ENCODE results near the gene BSND.
A peak's percentile ranks its signal among the peaks of the same experiment; 100 is the strongest.

The BSND gene

DNA sequence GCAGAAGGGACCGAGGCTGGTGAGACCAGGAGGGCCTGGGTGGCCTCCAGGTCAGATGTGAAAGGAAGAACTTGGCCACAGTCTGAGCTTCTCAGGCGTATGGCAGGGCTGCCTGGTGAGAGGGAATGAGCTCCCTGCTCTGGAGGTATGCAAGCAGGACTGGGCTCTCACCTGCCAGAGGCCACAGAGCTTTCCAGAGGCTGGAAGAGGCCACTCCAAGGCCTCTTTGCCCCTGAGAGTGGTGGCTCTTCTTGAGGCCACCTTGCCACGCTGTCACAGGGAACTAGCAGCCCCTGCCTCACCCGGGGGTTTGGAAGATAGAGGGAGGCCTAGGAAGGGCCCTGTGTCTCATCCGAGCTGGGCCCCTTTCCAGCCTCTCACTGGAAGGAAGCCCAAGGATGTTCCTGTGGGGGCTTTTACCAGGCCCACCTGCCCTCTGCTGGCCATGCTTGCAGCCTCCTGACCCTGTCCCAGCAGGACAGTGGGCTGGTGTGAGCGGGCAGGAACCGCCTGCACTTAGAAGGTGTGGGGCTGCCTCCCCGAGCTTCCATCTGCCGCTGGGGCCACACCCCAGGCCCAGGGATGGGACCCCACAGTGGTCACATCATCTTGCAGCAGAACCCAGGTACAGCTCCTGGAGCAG lies 50.7 kb downstream of the BSND start:
- in situ Hi-C loops (cut with HindIII; ENCODE audit: low pct_unique_long_range_greater_than_20kb, low sequenced_read_pairs) = no loop called here
- no peak for TF ChIP-seq JUND (IDR thresholded peaks at IDR 0.05; ENCODE audit: low read depth)
- no peak for DNase-seq (ENCODE audit: low read depth in 1 of 2, low spot score in 1 of 2)

DNA sequence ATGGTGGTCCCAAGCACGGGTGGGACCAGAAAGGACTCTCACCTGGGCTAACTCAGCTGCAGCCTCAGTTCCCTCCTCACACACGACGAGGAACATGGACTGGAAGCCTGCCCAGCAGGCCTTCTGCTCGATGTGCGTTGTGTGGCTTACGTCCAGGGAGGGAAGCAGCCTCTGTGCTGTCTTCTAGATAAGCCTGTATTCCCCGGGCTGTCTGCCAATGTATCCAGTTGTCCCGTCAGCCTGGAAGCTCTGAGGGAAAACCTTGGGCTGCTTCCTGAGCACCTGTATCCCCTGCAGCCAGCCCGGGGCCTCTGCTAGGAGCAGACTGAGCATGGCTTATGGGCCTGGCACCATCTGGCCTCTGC lies 51.2 kb downstream of the BSND start:
- in situ Hi-C loops (cut with HindIII; ENCODE audit: low pct_unique_long_range_greater_than_20kb, low sequenced_read_pairs) = no loop called here
- DNase-seq (ENCODE audit: low read depth in 1 of 2, low spot score in 1 of 2) = no peak
- no peak for TF ChIP-seq JUND (IDR thresholded peaks at IDR 0.05; ENCODE audit: low read depth)

DNA sequence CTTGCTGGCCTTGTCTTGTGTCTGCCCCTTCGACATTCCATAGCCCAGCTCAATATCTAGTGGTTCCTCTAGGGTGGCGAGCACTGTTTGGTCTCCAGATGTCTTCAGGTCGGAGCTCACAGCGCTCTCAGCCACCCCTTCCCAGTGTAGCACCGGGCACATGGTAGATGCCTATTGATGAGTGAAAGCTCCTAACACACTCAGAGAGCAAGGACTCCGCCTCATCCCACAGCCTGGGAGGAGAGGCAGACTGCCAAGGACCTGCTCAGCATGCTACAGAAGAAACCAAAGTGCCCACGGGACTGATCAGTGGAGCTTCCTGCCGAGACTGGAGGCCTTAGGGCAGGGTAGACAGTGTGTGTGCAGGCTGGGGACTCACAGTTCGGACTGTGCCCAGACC lies 51.5 kb downstream of the BSND start:
- no peak for TF ChIP-seq JUND (IDR thresholded peaks at IDR 0.05; ENCODE audit: low read depth)
- no peak for DNase-seq (ENCODE audit: low read depth in 1 of 2, low spot score in 1 of 2)
- in situ Hi-C loops (cut with HindIII; ENCODE audit: low pct_unique_long_range_greater_than_20kb, low sequenced_read_pairs) = no loop called here

DNA sequence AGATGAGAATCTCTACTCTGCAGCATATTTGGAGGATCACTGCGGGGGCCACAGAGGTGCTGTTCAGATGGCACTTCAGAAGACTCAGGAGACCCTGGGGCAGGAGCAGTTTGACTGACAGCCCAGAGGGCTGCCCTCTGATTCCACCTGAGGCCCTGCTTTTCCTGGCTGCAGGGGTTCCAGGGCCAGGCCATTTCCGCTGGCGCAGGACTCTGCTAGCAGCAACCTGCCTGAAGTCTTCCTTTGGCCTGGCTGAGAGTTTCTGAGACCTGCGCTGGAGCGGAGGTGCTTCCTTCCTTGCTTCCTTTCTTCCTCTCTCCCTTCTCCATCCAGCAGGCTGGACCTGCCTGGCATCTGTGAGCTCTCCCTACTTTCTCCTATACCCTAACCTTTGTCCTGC lies 52.4 kb downstream of the BSND start:
- no peak for TF ChIP-seq JUND (IDR thresholded peaks at IDR 0.05; ENCODE audit: low read depth)
- in situ Hi-C loops (cut with HindIII; ENCODE audit: low pct_unique_long_range_greater_than_20kb, low sequenced_read_pairs) = no loop called here
- no peak for DNase-seq (ENCODE audit: low read depth in 1 of 2, low spot score in 1 of 2)

DNA sequence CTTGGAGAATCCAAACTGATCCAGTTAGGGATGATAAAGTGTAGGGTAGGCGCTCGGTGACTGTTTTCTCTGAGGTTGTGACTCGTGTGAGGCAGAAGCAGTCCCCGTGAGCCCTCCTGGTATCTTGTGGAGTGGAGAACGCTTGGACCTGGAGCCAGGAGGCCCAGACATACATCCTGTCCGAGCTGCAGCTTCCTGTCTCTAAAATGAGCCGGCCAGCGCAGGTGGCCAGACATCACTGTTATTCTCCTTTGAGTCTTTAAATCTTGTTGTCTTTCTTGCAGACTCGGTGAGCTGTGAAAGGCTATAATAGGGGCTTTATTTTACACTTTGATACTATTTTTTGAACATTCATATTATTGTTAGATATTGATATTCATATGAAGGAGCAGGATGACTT lies 52.9 kb downstream of the BSND start:
- TF ChIP-seq JUND (IDR thresholded peaks at IDR 0.05; ENCODE audit: low read depth) = no peak
- DNase-seq (ENCODE audit: low read depth in 1 of 2, low spot score in 1 of 2) = no peak
- in situ Hi-C loops (cut with HindIII; ENCODE audit: low pct_unique_long_range_greater_than_20kb, low sequenced_read_pairs) = no loop called here

- TF ChIP-seq JUND (IDR thresholded peaks at IDR 0.05; ENCODE audit: low read depth) = no peak
- DNase-seq (ENCODE audit: low read depth in 1 of 2, low spot score in 1 of 2) = no peak
- in situ Hi-C loops (cut with HindIII; ENCODE audit: low pct_unique_long_range_greater_than_20kb, low sequenced_read_pairs) = no loop called here
Measured at GRCh38 chr1:55052221-55053142, 53.7 kb downstream of the BSND start.

DNA sequence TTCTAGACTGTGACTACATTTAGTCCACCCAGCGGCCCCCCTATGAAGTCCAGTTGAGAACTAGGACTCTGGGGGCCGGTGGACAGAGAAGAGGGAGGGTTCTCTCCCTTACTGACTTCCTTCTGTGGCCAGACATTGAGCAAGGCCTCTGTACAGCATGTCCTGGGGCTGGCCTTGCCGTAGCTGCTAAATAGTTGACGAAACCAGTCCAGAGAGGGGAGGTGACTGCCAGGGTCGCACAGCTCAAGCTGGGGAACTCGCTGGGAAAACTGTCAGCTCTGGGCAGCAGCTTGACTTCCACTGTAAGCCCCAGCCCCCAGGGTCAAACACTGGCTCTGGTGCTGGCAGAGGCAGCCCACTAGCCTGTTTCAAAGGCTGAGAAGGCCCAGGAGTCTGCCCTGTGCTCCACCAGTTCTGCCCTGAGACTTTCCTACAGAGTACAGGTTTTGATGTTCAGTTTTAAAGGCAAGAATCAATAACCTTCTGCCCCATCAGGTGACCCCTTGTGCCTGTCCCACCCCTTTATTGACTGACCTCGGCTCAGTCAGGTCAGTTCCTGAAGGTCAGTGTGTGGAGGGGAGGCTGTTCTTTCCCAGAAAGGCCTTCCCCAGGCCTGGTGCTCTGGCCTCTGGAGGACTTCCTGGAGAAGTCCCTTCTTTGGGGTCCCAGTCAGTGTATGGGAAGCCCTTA lies 54.7 kb downstream of the BSND start:
- in situ Hi-C loops (cut with HindIII; ENCODE audit: low pct_unique_long_range_greater_than_20kb, low sequenced_read_pairs) = no loop called here
- no peak for TF ChIP-seq JUND (IDR thresholded peaks at IDR 0.05; ENCODE audit: low read depth)

DNA sequence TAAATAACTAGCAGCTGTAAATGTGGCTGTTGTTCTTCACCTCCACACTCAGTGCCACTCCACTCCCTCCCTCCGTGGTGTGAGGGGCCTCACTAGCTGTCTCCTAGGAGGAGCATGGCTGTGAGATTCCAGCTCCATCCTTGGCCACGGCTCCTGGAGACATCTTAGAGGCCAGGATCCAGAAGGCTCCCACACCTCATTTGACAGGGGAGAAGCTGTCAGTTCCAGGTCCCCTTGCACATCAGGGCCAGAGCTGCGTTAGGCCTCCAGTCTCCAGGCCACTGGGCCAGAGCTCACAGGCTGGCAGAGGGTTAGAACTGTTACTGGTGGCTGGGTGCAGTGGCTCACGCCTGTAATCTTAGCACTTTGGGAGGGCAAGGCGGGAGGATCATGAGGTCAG lies 55.7 kb downstream of the BSND start:
- no peak for DNase-seq (ENCODE audit: low read depth in 1 of 2, low spot score in 1 of 2)
- in situ Hi-C loops (cut with HindIII; ENCODE audit: low pct_unique_long_range_greater_than_20kb, low sequenced_read_pairs) = no loop called here
- no peak for TF ChIP-seq JUND (IDR thresholded peaks at IDR 0.05; ENCODE audit: low read depth)

More for the DNA sequence above, 54.7 kb downstream of the BSND start:
- no peak for DNase-seq (ENCODE audit: low read depth in 1 of 2, low spot score in 1 of 2)

- TF ChIP-seq JUND (IDR thresholded peaks at IDR 0.05; ENCODE audit: low read depth) = no peak
- in situ Hi-C loops (cut with HindIII; ENCODE audit: low pct_unique_long_range_greater_than_20kb, low sequenced_read_pairs) = no loop called here
- DNase-seq (ENCODE audit: low read depth in 1 of 2, low spot score in 1 of 2) = peak in 1 of 2 experiments; percentile 21
Measured at GRCh38 chr1:55055084-55055882, 56.5 kb downstream of the BSND start.

DNA sequence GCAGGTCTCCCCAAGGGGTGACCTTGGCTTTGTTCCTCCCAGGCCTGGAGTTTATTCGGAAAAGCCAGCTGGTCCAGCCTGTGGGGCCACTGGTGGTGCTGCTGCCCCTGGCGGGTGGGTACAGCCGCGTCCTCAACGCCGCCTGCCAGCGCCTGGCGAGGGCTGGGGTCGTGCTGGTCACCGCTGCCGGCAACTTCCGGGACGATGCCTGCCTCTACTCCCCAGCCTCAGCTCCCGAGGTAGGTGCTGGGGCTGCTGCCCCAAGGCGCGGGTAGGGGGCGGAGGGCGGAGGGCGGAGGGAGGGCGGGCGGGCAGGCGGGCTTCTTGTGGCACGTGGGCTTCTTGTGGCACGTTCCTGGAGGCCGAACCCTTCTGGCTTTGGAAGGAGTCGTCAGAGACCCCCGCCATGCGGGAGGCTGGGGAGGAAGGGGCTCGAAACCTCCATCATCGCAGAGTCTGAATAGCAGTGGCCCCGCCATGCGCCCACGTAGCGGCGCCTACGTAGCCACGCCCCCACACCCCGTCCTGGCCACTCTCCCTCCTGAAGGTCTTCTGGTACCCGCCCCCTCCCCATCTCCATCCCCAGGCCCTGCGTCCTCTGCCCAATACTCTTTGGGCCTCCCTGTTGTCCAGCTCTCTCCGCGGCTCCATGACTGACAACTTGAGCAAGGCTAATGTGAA lies 57.4 kb downstream of the BSND start:
- DNase-seq (ENCODE audit: low read depth in 1 of 2, low spot score in 1 of 2) = no peak
- no peak for TF ChIP-seq JUND (IDR thresholded peaks at IDR 0.05; ENCODE audit: low read depth)
- in situ Hi-C loops (cut with HindIII; ENCODE audit: low pct_unique_long_range_greater_than_20kb, low sequenced_read_pairs) = no loop called here

GRCh38 chr1:55056632-55056992 lies 57.9 kb downstream of the BSND start:
- in situ Hi-C loops (cut with HindIII; ENCODE audit: low pct_unique_long_range_greater_than_20kb, low sequenced_read_pairs) = no loop called here
- TF ChIP-seq JUND (IDR thresholded peaks at IDR 0.05; ENCODE audit: low read depth) = no peak
- DNase-seq (ENCODE audit: low read depth in 1 of 2, low spot score in 1 of 2) = no peak
